Upper lobe of left lung (tissue), 4 donors: ENCODE results near the gene EFCC1.

Source experiments
- POLR2A ChIP-seq, 4 donors: fragments of 450-650 bp; IDR thresholded peaks; one replicate each; pipeline ENCODE4 v1.5.1; 2016 to 2017; ENCODE audit warnings: antibody characterized with exemption in 4 of 4, mild to moderate bottlenecking in 2 of 4
- TF ChIP-seq, protein P1 (sequence below), 6 experiments: fragments of 450-650 bp in 4 of 6; fragments of 200-600 bp in 2 of 6; sonication (generic) in 2 of 6; IDR thresholded peaks; one replicate each; pipeline ENCODE4 v1.5.1; 2016 to 2019; ENCODE audit warnings: antibody characterized with exemption in 6 of 6

DNA sequence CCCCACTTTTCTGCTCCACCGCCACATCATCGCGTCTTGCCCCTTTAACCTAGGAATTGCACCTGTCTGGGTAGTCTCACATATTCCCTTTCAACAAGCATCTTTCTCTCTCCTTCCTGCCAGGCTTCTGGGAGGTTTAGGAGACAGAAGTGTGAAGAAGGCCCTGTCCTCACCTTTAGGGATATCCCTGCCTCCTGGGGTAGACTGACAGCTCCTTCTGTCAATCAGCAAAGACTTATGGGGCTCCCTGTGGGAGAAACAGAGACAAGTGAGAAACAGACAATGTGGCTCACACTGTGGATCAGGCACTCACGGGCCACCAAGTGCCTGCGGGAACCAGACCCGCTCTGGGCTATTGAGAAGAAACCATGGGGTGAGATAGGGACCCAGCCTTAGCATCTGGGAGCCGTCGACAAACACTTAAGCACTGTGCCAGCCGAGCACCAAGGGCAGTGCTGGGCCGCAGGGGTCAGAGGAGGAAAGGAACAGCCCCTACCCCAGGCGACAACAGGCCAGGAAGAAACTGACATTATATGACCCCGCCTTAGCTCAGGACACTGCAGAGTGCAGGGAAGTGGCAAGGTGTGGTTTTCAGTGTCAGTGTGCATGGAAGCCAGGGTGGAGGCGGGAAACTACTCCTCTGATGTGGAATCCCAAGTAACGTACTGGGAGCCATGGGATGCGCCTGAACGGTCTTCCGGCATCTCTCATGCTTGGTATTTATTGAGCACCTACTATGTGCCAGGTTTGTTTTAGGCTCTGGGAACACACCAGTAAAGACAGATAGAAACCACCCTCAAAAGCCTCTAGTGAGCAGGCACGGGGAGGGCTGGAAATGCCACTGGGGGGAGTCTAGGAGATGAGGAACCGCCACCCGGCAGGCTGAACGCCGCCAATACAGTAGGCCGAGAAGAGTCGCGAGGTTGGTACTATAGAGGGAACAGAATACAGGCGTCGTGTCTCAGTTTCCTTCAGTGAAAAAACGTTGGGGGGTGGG, 1.8 kb downstream of the EFCC1 start:
- TF ChIP-seq, protein P1, sequence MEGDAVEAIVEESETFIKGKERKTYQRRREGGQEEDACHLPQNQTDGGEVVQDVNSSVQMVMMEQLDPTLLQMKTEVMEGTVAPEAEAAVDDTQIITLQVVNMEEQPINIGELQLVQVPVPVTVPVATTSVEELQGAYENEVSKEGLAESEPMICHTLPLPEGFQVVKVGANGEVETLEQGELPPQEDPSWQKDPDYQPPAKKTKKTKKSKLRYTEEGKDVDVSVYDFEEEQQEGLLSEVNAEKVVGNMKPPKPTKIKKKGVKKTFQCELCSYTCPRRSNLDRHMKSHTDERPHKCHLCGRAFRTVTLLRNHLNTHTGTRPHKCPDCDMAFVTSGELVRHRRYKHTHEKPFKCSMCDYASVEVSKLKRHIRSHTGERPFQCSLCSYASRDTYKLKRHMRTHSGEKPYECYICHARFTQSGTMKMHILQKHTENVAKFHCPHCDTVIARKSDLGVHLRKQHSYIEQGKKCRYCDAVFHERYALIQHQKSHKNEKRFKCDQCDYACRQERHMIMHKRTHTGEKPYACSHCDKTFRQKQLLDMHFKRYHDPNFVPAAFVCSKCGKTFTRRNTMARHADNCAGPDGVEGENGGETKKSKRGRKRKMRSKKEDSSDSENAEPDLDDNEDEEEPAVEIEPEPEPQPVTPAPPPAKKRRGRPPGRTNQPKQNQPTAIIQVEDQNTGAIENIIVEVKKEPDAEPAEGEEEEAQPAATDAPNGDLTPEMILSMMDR (IDR thresholded peaks at IDR 0.05) = no peak
- no peak for TF ChIP-seq POLR2A (IDR thresholded peaks at IDR 0.05)
